Measurements from ENCODE around the gene OSBPL7. TPM values are rescaled to one million over a fixed set of nuclear protein-coding genes. Genes with fewer than 3 reads are reported as not detected.

Gene OSBPL7
- total and polyA plus RNA-seq, 2 of the 8 experiments (the other 6 are each of a cell fraction or from before 2014, with no cell fraction given): 7.2 to 8.9 TPM

DNA sequence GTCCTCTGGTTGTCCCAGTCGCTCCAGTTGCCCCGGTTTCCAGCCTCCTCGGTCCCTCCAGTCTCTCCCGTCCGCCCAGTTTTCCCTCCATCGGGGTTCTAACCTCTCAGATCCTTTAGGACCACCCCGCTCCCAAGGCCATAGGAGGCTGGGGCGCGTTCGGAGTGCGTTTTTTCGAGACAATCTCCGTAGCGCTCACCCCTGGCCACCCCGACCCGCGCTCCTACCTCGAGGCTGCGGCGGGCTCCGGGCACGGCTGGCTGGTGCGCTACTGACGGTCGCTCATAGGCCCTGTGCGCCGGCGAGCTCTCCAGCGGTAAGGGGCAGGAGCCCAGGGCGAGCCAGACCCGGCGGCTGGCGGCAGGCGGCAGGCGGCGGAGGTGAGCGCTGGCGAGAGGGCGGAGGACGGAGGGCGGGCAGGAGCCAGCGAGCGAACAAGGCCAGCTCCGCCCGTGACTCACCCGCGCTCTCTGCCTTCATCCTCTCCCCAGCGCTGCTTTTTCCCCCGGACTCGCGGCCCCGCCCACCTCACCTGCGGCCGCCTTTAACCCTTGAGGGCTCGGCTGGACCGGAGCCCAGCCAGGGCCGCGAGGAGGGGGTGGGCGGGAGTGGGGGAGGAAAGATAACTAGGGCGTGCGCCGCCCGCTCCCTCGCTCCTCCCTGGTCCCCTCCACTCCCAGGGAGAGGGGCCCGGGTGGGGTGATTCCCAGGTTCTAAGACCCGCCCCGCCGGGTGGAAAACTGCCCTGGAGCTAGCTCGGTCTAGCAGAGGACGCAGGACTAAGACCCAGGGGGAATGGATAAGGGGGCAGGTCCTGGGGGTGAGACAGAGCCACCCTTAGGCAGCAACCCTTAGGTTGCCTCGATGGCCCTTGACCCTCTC lies 29.3 kb upstream of the OSBPL7 start, which contains the start of gene SP6 (continued):
- TF ChIP-seq, protein P1, sequence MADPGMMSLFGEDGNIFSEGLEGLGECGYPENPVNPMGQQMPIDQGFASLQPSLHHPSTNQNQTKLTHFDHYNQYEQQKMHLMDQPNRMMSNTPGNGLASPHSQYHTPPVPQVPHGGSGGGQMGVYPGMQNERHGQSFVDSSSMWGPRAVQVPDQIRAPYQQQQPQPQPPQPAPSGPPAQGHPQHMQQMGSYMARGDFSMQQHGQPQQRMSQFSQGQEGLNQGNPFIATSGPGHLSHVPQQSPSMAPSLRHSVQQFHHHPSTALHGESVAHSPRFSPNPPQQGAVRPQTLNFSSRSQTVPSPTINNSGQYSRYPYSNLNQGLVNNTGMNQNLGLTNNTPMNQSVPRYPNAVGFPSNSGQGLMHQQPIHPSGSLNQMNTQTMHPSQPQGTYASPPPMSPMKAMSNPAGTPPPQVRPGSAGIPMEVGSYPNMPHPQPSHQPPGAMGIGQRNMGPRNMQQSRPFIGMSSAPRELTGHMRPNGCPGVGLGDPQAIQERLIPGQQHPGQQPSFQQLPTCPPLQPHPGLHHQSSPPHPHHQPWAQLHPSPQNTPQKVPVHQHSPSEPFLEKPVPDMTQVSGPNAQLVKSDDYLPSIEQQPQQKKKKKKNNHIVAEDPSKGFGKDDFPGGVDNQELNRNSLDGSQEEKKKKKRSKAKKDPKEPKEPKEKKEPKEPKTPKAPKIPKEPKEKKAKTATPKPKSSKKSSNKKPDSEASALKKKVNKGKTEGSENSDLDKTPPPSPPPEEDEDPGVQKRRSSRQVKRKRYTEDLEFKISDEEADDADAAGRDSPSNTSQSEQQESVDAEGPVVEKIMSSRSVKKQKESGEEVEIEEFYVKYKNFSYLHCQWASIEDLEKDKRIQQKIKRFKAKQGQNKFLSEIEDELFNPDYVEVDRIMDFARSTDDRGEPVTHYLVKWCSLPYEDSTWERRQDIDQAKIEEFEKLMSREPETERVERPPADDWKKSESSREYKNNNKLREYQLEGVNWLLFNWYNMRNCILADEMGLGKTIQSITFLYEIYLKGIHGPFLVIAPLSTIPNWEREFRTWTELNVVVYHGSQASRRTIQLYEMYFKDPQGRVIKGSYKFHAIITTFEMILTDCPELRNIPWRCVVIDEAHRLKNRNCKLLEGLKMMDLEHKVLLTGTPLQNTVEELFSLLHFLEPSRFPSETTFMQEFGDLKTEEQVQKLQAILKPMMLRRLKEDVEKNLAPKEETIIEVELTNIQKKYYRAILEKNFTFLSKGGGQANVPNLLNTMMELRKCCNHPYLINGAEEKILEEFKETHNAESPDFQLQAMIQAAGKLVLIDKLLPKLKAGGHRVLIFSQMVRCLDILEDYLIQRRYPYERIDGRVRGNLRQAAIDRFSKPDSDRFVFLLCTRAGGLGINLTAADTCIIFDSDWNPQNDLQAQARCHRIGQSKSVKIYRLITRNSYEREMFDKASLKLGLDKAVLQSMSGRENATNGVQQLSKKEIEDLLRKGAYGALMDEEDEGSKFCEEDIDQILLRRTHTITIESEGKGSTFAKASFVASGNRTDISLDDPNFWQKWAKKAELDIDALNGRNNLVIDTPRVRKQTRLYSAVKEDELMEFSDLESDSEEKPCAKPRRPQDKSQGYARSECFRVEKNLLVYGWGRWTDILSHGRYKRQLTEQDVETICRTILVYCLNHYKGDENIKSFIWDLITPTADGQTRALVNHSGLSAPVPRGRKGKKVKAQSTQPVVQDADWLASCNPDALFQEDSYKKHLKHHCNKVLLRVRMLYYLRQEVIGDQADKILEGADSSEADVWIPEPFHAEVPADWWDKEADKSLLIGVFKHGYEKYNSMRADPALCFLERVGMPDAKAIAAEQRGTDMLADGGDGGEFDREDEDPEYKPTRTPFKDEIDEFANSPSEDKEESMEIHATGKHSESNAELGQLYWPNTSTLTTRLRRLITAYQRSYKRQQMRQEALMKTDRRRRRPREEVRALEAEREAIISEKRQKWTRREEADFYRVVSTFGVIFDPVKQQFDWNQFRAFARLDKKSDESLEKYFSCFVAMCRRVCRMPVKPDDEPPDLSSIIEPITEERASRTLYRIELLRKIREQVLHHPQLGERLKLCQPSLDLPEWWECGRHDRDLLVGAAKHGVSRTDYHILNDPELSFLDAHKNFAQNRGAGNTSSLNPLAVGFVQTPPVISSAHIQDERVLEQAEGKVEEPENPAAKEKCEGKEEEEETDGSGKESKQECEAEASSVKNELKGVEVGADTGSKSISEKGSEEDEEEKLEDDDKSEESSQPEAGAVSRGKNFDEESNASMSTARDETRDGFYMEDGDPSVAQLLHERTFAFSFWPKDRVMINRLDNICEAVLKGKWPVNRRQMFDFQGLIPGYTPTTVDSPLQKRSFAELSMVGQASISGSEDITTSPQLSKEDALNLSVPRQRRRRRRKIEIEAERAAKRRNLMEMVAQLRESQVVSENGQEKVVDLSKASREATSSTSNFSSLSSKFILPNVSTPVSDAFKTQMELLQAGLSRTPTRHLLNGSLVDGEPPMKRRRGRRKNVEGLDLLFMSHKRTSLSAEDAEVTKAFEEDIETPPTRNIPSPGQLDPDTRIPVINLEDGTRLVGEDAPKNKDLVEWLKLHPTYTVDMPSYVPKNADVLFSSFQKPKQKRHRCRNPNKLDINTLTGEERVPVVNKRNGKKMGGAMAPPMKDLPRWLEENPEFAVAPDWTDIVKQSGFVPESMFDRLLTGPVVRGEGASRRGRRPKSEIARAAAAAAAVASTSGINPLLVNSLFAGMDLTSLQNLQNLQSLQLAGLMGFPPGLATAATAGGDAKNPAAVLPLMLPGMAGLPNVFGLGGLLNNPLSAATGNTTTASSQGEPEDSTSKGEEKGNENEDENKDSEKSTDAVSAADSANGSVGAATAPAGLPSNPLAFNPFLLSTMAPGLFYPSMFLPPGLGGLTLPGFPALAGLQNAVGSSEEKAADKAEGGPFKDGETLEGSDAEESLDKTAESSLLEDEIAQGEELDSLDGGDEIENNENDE (IDR thresholded peaks at IDR 0.05; ENCODE audit: insufficient replicate concordance, low read length): no peak
- no peak for TF ChIP-seq SIX5 (IDR thresholded peaks at IDR 0.05; ENCODE audit: low read depth, low read length)
- peak; percentile 3 for TF ChIP-seq EZH2 (IDR thresholded peaks at IDR 0.05; ENCODE audit: low read depth, low read length, severe bottlenecking)
- TF ChIP-seq GTF2F1 (IDR thresholded peaks at IDR 0.05; ENCODE audit: borderline replicate concordance, low read depth, low read length): no peak
- TF ChIP-seq SAP30 (IDR thresholded peaks at IDR 0.05; ENCODE audit: insufficient read depth, insufficient replicate concordance, low read length): no peak
- TF ChIP-seq HDAC6 (IDR thresholded peaks at IDR 0.05; ENCODE audit: low read depth, low read length): no peak
- peak; percentile 78; the same call in 1 of the 2 replicates for TF ChIP-seq POLR2AphosphoS5 (IDR thresholded peaks at IDR 0.05; ENCODE audit: low read depth, low read length)
- no peak for TF ChIP-seq POU5F1 (IDR thresholded peaks at IDR 0.05; ENCODE audit: low read depth, low read length)
- no peak for TF ChIP-seq SP2 (IDR thresholded peaks at IDR 0.05; ENCODE audit: low read length)
- no peak for TF ChIP-seq SIRT6 (IDR thresholded peaks at IDR 0.05; ENCODE audit: low read length)
